RWPE1 (cell line): ENCODE data around the gene FBXO40.
A peak's percentile ranks its signal among the peaks of the same experiment; 100 is the strongest.

Source experiments
- CTCF ChIA-PET: fragments of 350-600 bp; sonication (Branson Sonifier 250); formaldehyde crosslinking; extraction: SDS; loops from one replicate; lab custom pipeline; 2021; lab: Yijun Ruan, JAX
- POLR2A ChIA-PET: fragments of 400-600 bp; formaldehyde crosslinking; extraction: SDS; loops from one replicate; lab custom pipeline; 2020; ENCODE audit warnings: antibody characterized with exemption; ENCODE audit not compliant: low non-redundant PET; lab: Yijun Ruan, JAX
- DNase-seq: peaks from one replicate; pipeline ENCODE4 v3.0.0; 2012; ENCODE audit warnings: low spot score
- H3K27ac ChIP-seq: fragments of 450-650 bp; 2 replicates; pipeline ENCODE4 v1.5.1; 2017
- TF ChIP-seq, protein P1 (sequence below): fragments of 450-650 bp; conservative IDR thresholded peaks from 2 replicates; pipeline ENCODE4 v1.5.1; 2017; ENCODE audit warnings: low read depth, mild to moderate bottlenecking

FBXO40 gene

DNA sequence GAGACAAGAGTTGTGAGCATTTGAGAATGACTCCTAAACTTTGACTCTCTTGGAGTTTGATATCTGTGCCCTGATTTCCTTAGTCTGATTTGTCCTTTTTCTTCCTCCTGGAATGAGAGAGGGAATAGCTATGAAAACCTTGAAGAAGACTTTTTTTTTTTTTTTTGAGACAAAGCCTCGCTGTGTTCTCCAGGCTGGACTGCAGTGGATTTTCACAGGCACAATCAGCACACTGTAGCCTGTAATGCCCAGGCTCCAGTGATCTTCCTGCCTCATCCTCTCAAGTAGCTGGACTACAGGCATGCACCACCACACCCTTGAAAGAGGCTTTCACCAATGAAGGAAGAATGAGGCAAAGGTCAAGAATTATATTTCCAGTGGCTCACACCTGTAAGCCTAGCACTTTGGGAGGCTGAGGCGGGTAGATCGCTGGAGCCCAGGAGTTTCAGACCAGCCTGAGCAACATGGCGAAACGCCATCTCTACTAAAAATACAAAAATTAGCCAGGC lies 35.7 kb upstream of the FBXO40 start:
- H3K27ac ChIP-seq = no peak overlapping the region
- DNase-seq = no peak
- POLR2A ChIA-PET = no interaction called here
- CTCF ChIA-PET = no interaction called here
- TF ChIP-seq, protein P1, sequence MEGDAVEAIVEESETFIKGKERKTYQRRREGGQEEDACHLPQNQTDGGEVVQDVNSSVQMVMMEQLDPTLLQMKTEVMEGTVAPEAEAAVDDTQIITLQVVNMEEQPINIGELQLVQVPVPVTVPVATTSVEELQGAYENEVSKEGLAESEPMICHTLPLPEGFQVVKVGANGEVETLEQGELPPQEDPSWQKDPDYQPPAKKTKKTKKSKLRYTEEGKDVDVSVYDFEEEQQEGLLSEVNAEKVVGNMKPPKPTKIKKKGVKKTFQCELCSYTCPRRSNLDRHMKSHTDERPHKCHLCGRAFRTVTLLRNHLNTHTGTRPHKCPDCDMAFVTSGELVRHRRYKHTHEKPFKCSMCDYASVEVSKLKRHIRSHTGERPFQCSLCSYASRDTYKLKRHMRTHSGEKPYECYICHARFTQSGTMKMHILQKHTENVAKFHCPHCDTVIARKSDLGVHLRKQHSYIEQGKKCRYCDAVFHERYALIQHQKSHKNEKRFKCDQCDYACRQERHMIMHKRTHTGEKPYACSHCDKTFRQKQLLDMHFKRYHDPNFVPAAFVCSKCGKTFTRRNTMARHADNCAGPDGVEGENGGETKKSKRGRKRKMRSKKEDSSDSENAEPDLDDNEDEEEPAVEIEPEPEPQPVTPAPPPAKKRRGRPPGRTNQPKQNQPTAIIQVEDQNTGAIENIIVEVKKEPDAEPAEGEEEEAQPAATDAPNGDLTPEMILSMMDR = no peak

- CTCF ChIA-PET = no interaction called here
- no peak for DNase-seq
- TF ChIP-seq, protein P1 = no peak
- POLR2A ChIA-PET = no interaction called here
- H3K27ac ChIP-seq = no peak overlapping the region
These were observed 31.0 kb upstream of the FBXO40 start for GRCh38 chr3:121562148-121562547.

DNA sequence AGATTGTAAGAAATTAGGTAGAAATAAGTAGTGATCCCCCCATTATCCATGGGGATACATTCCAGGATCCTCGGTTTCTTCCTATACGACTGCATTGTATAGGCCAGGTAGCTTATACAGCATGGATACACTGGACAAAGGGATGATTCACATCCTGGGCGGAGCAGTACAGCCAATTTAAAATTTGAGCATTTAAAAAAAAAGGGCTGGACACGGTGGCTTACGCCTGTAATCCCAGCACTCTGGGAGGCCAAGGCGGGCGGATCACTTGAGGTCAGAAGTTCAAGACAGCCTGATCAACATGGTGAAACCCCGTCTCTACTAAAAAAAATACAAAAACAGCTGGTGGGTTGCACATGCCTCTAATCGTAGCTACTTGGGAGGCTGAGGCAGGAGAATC lies 26.4 kb upstream of the FBXO40 start:
- ChIA-PET CTCF (interaction anchor here (0.6 to 0.7 kb wide), 2 partner anchors 148 to 795 kb away, joined by 3 to 4 read pairs; no protein-coding TSS in a partner anchor), POLR2A (no interaction called here)
- H3K27ac ChIP-seq = no peak overlapping the region
- TF ChIP-seq, protein P1 = no peak
- DNase-seq = no peak

- TF ChIP-seq, protein P1 = no peak
- ChIA-PET CTCF (no interaction called here), POLR2A (no interaction called here)
- H3K27ac ChIP-seq = no peak within 1 kb of the TSS
- DNase-seq = no peak
These were observed 25.5 kb upstream of the FBXO40 start, which contains the start of gene ARGFX for GRCh38 chr3:121567649-121568048. ARGFX (plus strand) TSS chr3:121567949; CDS start chr3:121570714, 2,765 bp downstream.

GRCh38 chr3:121574449-121574848 lies 18.7 kb upstream of the FBXO40 start:
- CTCF ChIA-PET = interaction anchor here (0.6 kb wide), 1 partner anchor 18 kb away, joined by 4 read pairs; no protein-coding TSS in a partner anchor
- TF ChIP-seq, protein P1 = no peak

DNA sequence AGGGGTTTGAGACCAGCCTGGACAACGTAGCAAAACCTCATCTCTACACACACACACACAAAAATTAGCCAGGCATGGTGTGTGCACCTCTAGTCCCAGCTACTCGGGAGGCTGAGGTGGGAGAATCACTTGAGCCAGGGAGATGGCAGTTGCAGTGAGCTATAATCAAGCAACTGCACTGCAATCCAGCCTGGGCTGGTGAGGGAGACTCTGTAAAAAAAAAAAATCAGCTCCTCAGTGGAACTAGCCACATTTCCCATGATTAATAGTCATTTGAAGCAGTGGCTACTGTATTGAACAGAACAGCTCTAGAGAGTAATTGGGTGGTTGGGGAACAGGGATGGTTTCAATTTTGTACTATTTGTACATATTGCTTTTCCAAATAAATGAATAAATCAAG lies 11.5 kb upstream of the FBXO40 start:
- no peak for DNase-seq
- no peak overlapping the region for H3K27ac ChIP-seq
- TF ChIP-seq, protein P1 = no peak
- ChIA-PET POLR2A (no interaction called here), CTCF (interaction anchor here (1.0 kb wide), 1 partner anchor 21 kb away, joined by 3 read pairs; no protein-coding TSS in a partner anchor)

More at GRCh38 chr3:121574449-121574848, 18.7 kb upstream of the FBXO40 start:
- DNase-seq = peak; percentile 35
- POLR2A ChIA-PET = no interaction called here
- no peak overlapping the region for H3K27ac ChIP-seq
